Fibroblast of lung (primary cell): ENCODE data around the gene SLC35G2. TPM values are rescaled to one million over a fixed set of nuclear protein-coding genes. Genes with fewer than 3 reads are reported as not detected.

Source experiments
- DNase-seq, 2 donors: peaks; one replicate each; pipeline versions ENCODE4 v3.0.0 to v3.0.0-alpha.2; 2010; ENCODE audit warnings: low read depth in 2 of 2
- H2AFZ ChIP-seq: 2 replicates; pipeline ENCODE4 v1.5.1; 2012; ENCODE audit warnings: low read length, control low read depth, inconsistent platforms
- H3K27ac ChIP-seq: 2 replicates; pipeline ENCODE4 v1.5.1; 2011; ENCODE audit warnings: low read length, control low read depth; ENCODE audit not compliant: insufficient read depth
- H3K27me3 ChIP-seq: 2 replicates; pipeline ENCODE4 v1.5.1; 2011; ENCODE audit warnings: mild to moderate bottlenecking, low read length; ENCODE audit not compliant: control insufficient read depth, insufficient read depth
- H3K36me3 ChIP-seq: 2 replicates; pipeline ENCODE4 v1.5.1; 2011; ENCODE audit warnings: low read length; ENCODE audit not compliant: control insufficient read depth, insufficient read depth
- H3K4me1 ChIP-seq: 2 replicates; pipeline ENCODE4 v1.5.1; 2011; ENCODE audit warnings: low read length; ENCODE audit not compliant: control insufficient read depth, insufficient read depth; ENCODE audit errors: extremely low read depth
- H3K4me2 ChIP-seq: 2 replicates; pipeline ENCODE4 v1.5.1; 2011; ENCODE audit warnings: low read length, control low read depth; ENCODE audit not compliant: insufficient read depth; ENCODE audit errors: extremely low read depth
- H3K4me3 ChIP-seq, 4 experiments: fragments of 200-600 bp in 1 of 4; sonication (generic) in 1 of 4; replicated peaks in 1 of 4; 2 replicates each; pipeline ENCODE4 v1.5.1; 2011 to 2016; ENCODE audit warnings: low read length in 4 of 4, low read depth in 3 of 4, mild to moderate bottlenecking in 3 of 4, control low read depth in 2 of 4, inconsistent platforms in 1 of 4, mixed read lengths in 1 of 4; ENCODE audit not compliant: insufficient read depth in 1 of 4; ENCODE audit errors: control extremely low read depth in 1 of 4
- H3K79me2 ChIP-seq: 2 replicates; pipeline ENCODE4 v1.5.1; 2012; ENCODE audit warnings: mild to moderate bottlenecking, low read length, inconsistent platforms; ENCODE audit not compliant: control insufficient read depth, insufficient read depth
- H3K9ac ChIP-seq: 2 replicates; pipeline ENCODE4 v1.5.1; 2011; ENCODE audit warnings: mild to moderate bottlenecking, low read length, control low read depth; ENCODE audit not compliant: insufficient read depth
- H3K9me3 ChIP-seq: 2 replicates; pipeline ENCODE4 v1.5.1; 2012; ENCODE audit warnings: low read depth, low read length; ENCODE audit not compliant: control insufficient read depth, insufficient read depth
- H4K20me1 ChIP-seq: 2 replicates; pipeline ENCODE4 v1.5.1; 2011; ENCODE audit warnings: low read length; ENCODE audit not compliant: control insufficient read depth, insufficient read depth; ENCODE audit errors: extremely low read depth
- CTCF ChIP-seq, 2 donors: IDR thresholded peaks in 1 of 2; conservative IDR thresholded peaks in 1 of 2; 1 replicate in 1 of 2; 2 replicates in 1 of 2; pipeline ENCODE4 v1.5.1; 2011 to 2012; ENCODE audit warnings: low read length in 2 of 2, control low read depth in 1 of 2, inconsistent platforms in 1 of 2, low read depth in 1 of 2, mild to moderate bottlenecking in 1 of 2
- EZH2 ChIP-seq: IDR thresholded peaks from 2 replicates; pipeline ENCODE4 v1.5.1; 2012; ENCODE audit warnings: low read length, control low read depth, mild to moderate bottlenecking; ENCODE audit errors: missing control alignments
- polyA plus RNA-seq, 2 donors: library from polyadenylated mRNA; depleted of rRNA in 1 of 2; stranded (reverse) in 1 of 2; unstranded in 1 of 2; fragments of >200 nt; gene quantifications; 2 replicates each; pipeline ENCODE4 v1.2.1, GENCODE V29; 2011 to 2012; ENCODE audit warnings: missing spikeins in 1 of 2
- total RNA-seq: library from RNA; depleted of rRNA; stranded (reverse); fragments of >200 nt; gene quantifications from 2 replicates; pipeline ENCODE4 v1.2.1, GENCODE V29; 2014

Gene SLC35G2
- total and polyA plus RNA-seq, 2 donors (not counting 1 experiment from before 2014, with no cell fraction given): 14.9 to 15.4 TPM

GRCh38 chr3:136819392-136819730 is 435 bp downstream of the SLC35G2 start:
- peak; percentile 82 to 87 for DNase-seq
- TF ChIP-seq CTCF (conservative IDR thresholded peaks at IDR 0.05 in 1 of 2, IDR thresholded peaks at IDR 0.05 in 1 of 2; ENCODE audit: low read depth in 1 of 2, low read length in 2 of 2) (no peak), EZH2 (no peak)
- Histone ChIP-seq H3K9ac (peak overlapping the region; percentile 88), H3K4me3 (peak overlapping the region; percentile 78 to 85 (median 82)), H3K4me2 (peak overlapping the region; percentile 76), H3K79me2 (no peaks in the 10 kb centered on the region), H2AFZ (peak overlapping the region; percentile 71), H3K27ac (peak overlapping the region; percentile 86), H3K27me3 (no peaks in the 10 kb centered on the region), H3K4me1 (peaks cover 8% of the 10 kb centered on the region), H3K9me3 (no peaks in the 10 kb centered on the region), H3K36me3 (no peaks in the 10 kb centered on the region), H4K20me1 (no peaks in the 10 kb centered on the region)

- H3K27me3 ChIP-seq: no peaks in the 10 kb centered on the region
- TF ChIP-seq EZH2: no peak
- TF ChIP-seq CTCF (conservative IDR thresholded peaks at IDR 0.05 in 1 of 2, IDR thresholded peaks at IDR 0.05 in 1 of 2; ENCODE audit: low read depth in 1 of 2, low read length in 2 of 2): no peak
- H3K4me1 ChIP-seq: peaks cover 8% of the 10 kb centered on the region
- peak; percentile 71 to 74 for DNase-seq
- peak overlapping the region; percentile 78 to 85 (median 82) for H3K4me3 ChIP-seq
- H3K9me3 ChIP-seq: no peaks in the 10 kb centered on the region
- no peaks in the 10 kb centered on the region for H3K36me3 ChIP-seq
- peak overlapping the region; percentile 68 for H2AFZ ChIP-seq
- H3K4me2 ChIP-seq: peak overlapping the region; percentile 76
- peak overlapping the region; percentile 86 for H3K27ac ChIP-seq
- H3K79me2 ChIP-seq: peaks cover 1% of the 10 kb centered on the region
- no peaks in the 10 kb centered on the region for H4K20me1 ChIP-seq
- peak overlapping the region; percentile 88 for H3K9ac ChIP-seq
Measured at GRCh38 chr3:136819731-136820679, 1.1 kb downstream of the SLC35G2 start.

- no peak overlapping the region for H3K9ac ChIP-seq
- H3K27ac ChIP-seq: no peak overlapping the region
- H3K27me3 ChIP-seq: no peaks in the 10 kb centered on the region
- no peak for DNase-seq
- no peaks in the 10 kb centered on the region for H4K20me1 ChIP-seq
- H3K4me1 ChIP-seq: peaks cover 7% of the 10 kb centered on the region
- H2AFZ ChIP-seq: no peak overlapping the region
- H3K36me3 ChIP-seq: no peaks in the 10 kb centered on the region
- no peak overlapping the region for H3K4me2 ChIP-seq
- no peak overlapping the region for H3K4me3 ChIP-seq
- TF ChIP-seq CTCF (conservative IDR thresholded peaks at IDR 0.05 in 1 of 2, IDR thresholded peaks at IDR 0.05 in 1 of 2; ENCODE audit: low read depth in 1 of 2, low read length in 2 of 2): no peak
- TF ChIP-seq EZH2: no peak
- no peaks in the 10 kb centered on the region for H3K9me3 ChIP-seq
- H3K79me2 ChIP-seq: no peaks in the 10 kb centered on the region
Measured at GRCh38 chr3:136831461-136831860, 12.5 kb downstream of the SLC35G2 start.
